GM12878 (cell line): ENCODE measurements around the gene ADRA2B. TPM values are rescaled to one million over a fixed set of nuclear protein-coding genes. Genes with fewer than 3 reads are reported as not detected.
"Not testable (repeated sequence)": the region's sequence is repeated elsewhere in the genome, so short reads cannot be mapped to it uniquely, and the experiment has no call there.

Source experiments
- ATAC-seq: fragments of 200-7000 bp; cut with Tn5 transposase; 3 replicates; pipeline ENCODE4 v1.9.1; 2020; ENCODE audit warnings: mild to moderate bottlenecking, moderate library complexity
- BruUV-seq: library from RNA; stranded (reverse); fragments of 400-500 nt; replicated peaks from 2 replicates; lab custom pipeline; 2021; lab: Mats Ljungman, UMichigan
- CTCF ChIA-PET: fragments of 300-600 bp; sonication (Branson Sonifier 250); formaldehyde crosslinking; extraction: SDS; loops from one replicate; lab custom pipeline; 2021; ENCODE audit warnings: inconsistent platforms; lab: Yijun Ruan, JAX
- POLR2A ChIA-PET: fragments of 350-600 bp; formaldehyde crosslinking; extraction: SDS; loops from one replicate; lab custom pipeline; 2021; ENCODE audit warnings: inconsistent platforms; lab: Charles Lee
- RAD21 ChIA-PET: fragments of 300-600 bp; sonication (Branson Sonifier 250); formaldehyde crosslinking; loops from one replicate; lab custom pipeline; 2023; ENCODE audit warnings: antibody characterized with exemption; ENCODE audit not compliant: unreplicated experiment; lab: Charles Lee
- SMC1A ChIA-PET: fragments of 300-600 bp; sonication (Branson Sonifier 250); formaldehyde crosslinking; loops from one replicate; lab custom pipeline; 2023; ENCODE audit not compliant: unreplicated experiment, uncharacterized antibody; lab: Charles Lee
- DNase-seq: peaks from one replicate; pipeline ENCODE4 v3.0.0-alpha.2; 2011; ENCODE audit warnings: low read depth, low spot score
- FAIRE-seq: peaks from 3 replicates; lab custom pipeline; 2011; peaks lifted over from hg19 to GRCh38; lab: Jason Lieb, UNC
- H2AFZ ChIP-seq: 2 replicates; pipeline ENCODE4 v1.6.0; 2011; ENCODE audit warnings: low read depth, low read length, control low read depth; ENCODE audit not compliant: control insufficient read depth
- H3K27ac ChIP-seq: 2 replicates; pipeline ENCODE4 v1.5.1; 2011; ENCODE audit warnings: control low read depth; ENCODE audit not compliant: control insufficient read depth, insufficient read depth
- H3K27me3 ChIP-seq, 2 experiments: replicated peaks in 1 of 2; 2 replicates each; pipeline versions ENCODE4 v1.6.0 to v1.6.1; 2011; ENCODE audit warnings: low read length in 1 of 2; ENCODE audit not compliant: control insufficient read depth in 2 of 2, insufficient read depth in 2 of 2
- H3K36me3 ChIP-seq, 2 experiments: 2 replicates each; pipeline ENCODE4 v1.5.1; 2011; ENCODE audit warnings: low read length in 1 of 2; ENCODE audit not compliant: control insufficient read depth in 2 of 2, insufficient read depth in 2 of 2
- H3K4me1 ChIP-seq: 2 replicates; pipeline ENCODE4 v1.6.1; 2011; ENCODE audit warnings: mild to moderate bottlenecking, low read length, moderate library complexity, mixed read lengths; ENCODE audit not compliant: control insufficient read depth, insufficient read depth
- H3K4me2 ChIP-seq: 2 replicates; pipeline ENCODE4 v1.6.0; 2011; ENCODE audit warnings: control low read depth; ENCODE audit not compliant: control insufficient read depth, insufficient read depth
- H3K4me3 ChIP-seq: fragments of 200-600 bp; sonication (generic); 2 replicates; pipeline ENCODE4 v1.5.1; 2016
- H3K79me2 ChIP-seq: 2 replicates; pipeline ENCODE4 v1.6.0; 2011; ENCODE audit warnings: low read length; ENCODE audit not compliant: control insufficient read depth, insufficient read depth
- H3K9ac ChIP-seq: 2 replicates; pipeline ENCODE4 v1.8.0; 2011; ENCODE audit warnings: low read length, control low read depth, mixed read lengths; ENCODE audit not compliant: control insufficient read depth, insufficient read depth
- H3K9me3 ChIP-seq: replicated peaks from 3 replicates; pipeline ENCODE4 v1.5.1; 2011; ENCODE audit warnings: mild to moderate bottlenecking, low read length; ENCODE audit not compliant: control insufficient read depth, insufficient read depth
- H4K20me1 ChIP-seq: 2 replicates; pipeline ENCODE4 v1.6.0; 2011; ENCODE audit not compliant: control insufficient read depth, insufficient read depth
- IRF5 ChIP-seq: fragments of 450-650 bp; IDR thresholded peaks from 2 replicates; pipeline ENCODE4 v1.6.1; 2017; ENCODE audit warnings: borderline replicate concordance
- WGBS: methylation state at CpG from one replicate; pipeline ENCODE4 v1.1.6; 2016; ENCODE audit warnings: low lambda C conversion rate; ENCODE audit not compliant: insufficient replicate concordance, insufficient coverage; ENCODE audit errors: missing lambda C conversion rate; 5-methylcytosine and 5-hydroxymethylcytosine counted together
- in situ Hi-C: fragments of 300-500 bp; cut with MboI; formaldehyde crosslinking; loops from 9 replicates; pipeline ENCODE4 v1.14.3; 2018; ENCODE audit warnings: mixed read lengths
- intact Hi-C: fragments of 100-400 bp; cut with micrococcal nuclease; formaldehyde crosslinking; loops from one replicate; pipeline ENCODE4 v1.14.2; 2022; ENCODE audit not compliant: unreplicated experiment
- polyA plus RNA-seq, 11 experiments: library from polyadenylated mRNA; depleted of rRNA in 4 of 11; unstranded in 6 of 11; stranded (reverse) in 5 of 11; fragments of >200 nt; fragmentation: Nextera tagmentation in 4 of 11; fragmentation: Illumina TruSeq in 1 of 11; extraction: Ambion mirVana in 4 of 11; extraction: Trizol in 1 of 11; gene quantifications; 1 replicate in 1 of 11; 2 replicates in 10 of 11; pipeline versions ENCODE4 v1.2.1 to v1.2.3, GENCODE V29; 2011 to 2016; ENCODE audit warnings: inconsistent platforms in 2 of 11, missing spikeins in 2 of 11, low read depth in 1 of 11
- total RNA-seq, 4 experiments: library from RNA; depleted of rRNA in 3 of 4; stranded (reverse); fragments of >200 nt in 3 of 4; fragmentation: Illumina TruSeq in 1 of 4; extraction: Trizol in 1 of 4; gene quantifications; 2 replicates each; pipeline versions ENCODE4 v1.2.1 to v1.2.3, GENCODE V29; 2013 to 2021

The ADRA2B gene
- total and polyA plus RNA-seq, 10 of the 15 experiments (the other 5 are each of a cell fraction or from before 2014, with no cell fraction given) = 0.01 to 0.10 (median 0.04) TPM; not detected in 6

- not testable (repeated sequence) for H3K9ac ChIP-seq, H2AFZ ChIP-seq, H3K9me3 ChIP-seq, H3K36me3 ChIP-seq, BruUV-seq, H3K79me2 ChIP-seq, DNase-seq, H3K4me2 ChIP-seq, FAIRE-seq, H3K4me1 ChIP-seq
- in situ Hi-C loops = loop anchor here (10.0 to 25.0 kb wide), 5 partner anchors 1530 to 1948 kb away; partner anchors contain the start of genes ACTR1B and C2orf92
- CTCF ChIA-PET = interaction anchor here (1.1 kb wide), 1 partner anchor 51 kb away, joined by 3 read pairs; the partner anchor contains the start of gene ADRA2B
- TF ChIP-seq IRF5 = 0 out of 2 replicates have a peak, but pooled peaks have one; percentile 40
- TF ChIP-seq, all 136 proteins: peak for 1; not testable (repeated sequence) for 135
- ATAC-seq, POLR2A ChIA-PET, H4K20me1 ChIP-seq, SMC1A ChIA-PET, H3K27me3 ChIP-seq, H3K4me3 ChIP-seq, H3K27ac ChIP-seq, intact Hi-C loops: not testable (repeated sequence)
- RAD21 ChIA-PET = interaction anchor here (1.0 to 1.3 kb wide), 2 partner anchors 110 to 1599 kb away, joined by 3 read pairs; partner anchors contain the start of gene ACTR1B
Observed at GRCh38 chr2:96064760-96065159, 51.6 kb downstream of the ADRA2B start.

DNA sequence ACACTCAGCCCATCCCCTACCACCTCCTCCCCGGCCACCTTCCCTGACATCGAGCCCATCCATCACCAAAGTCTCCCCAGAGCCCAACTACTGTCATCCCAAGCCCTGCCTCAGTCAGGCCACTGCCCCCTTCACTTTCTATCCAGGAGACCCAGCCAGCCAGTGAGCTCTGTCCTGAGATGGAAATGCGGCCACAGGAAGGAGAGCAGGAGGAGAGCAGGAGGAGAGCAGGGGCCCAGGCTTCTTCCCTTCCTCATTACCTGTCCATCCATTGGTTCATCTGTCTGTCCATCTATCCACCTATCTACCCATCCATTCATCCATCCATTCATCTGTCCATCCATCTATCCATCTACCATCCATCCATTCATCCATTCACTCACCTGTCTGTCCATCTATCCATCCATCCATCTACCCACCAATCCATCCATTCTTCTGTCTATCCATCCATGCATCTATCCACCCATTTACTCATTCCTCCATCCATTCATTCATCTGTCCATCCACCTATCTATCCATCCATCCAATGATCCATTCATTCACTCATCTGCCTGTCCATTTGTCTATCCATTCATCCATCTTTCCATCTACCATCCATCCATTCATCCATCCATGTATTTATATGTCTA is 52.2 kb downstream of the ADRA2B start:
- H4K20me1 ChIP-seq, H2AFZ ChIP-seq, H3K27ac ChIP-seq, H3K9ac ChIP-seq, H3K4me1 ChIP-seq, SMC1A ChIA-PET, H3K9me3 ChIP-seq, POLR2A ChIA-PET, H3K27me3 ChIP-seq, DNase-seq, BruUV-seq, intact Hi-C loops, H3K79me2 ChIP-seq, H3K36me3 ChIP-seq, ATAC-seq, RAD21 ChIA-PET, H3K4me3 ChIP-seq, H3K4me2 ChIP-seq: not testable (repeated sequence)
- in situ Hi-C loops = loop anchor here (10.0 to 25.0 kb wide), 5 partner anchors 1531 to 1948 kb away; partner anchors contain the start of genes ACTR1B and C2orf92
- 50% methylated on average over 1 of the region's 3 CpGs for WGBS
- CTCF ChIA-PET = interaction anchor here (1.3 kb wide), 1 partner anchor 110 kb away, joined by 3 read pairs; no protein-coding TSS in a partner anchor
- FAIRE-seq = peak; percentile 7
